GM21360 (cell line): Measurements from ENCODE around the gene ACTN3.
"Not testable (repeated sequence)": the region's sequence is repeated elsewhere in the genome, so short reads cannot be mapped to it uniquely, and the experiment has no call there.

Experiments
- ATAC-seq: cut with Tn5 transposase; IDR thresholded peaks from one replicate; pipeline ENCODE4 v1.9.1; 2021; ENCODE audit warnings: mild to moderate bottlenecking, moderate library complexity; ENCODE audit not compliant: unreplicated experiment

The ACTN3 gene

GRCh38 chr11:66595245-66595904 lies 48.7 kb downstream of the ACTN3 start:
- no peak for ATAC-seq

- no peak for ATAC-seq
Observed at GRCh38 chr11:66598993-66599392, 52.3 kb downstream of the ACTN3 start.

- no peak for ATAC-seq
Observed at GRCh38 chr11:66600219-66600618, 53.5 kb downstream of the ACTN3 start.

GRCh38 chr11:66600631-66601233 lies 54.0 kb downstream of the ACTN3 start:
- no peak for ATAC-seq

GRCh38 chr11:66603072-66603471 lies 56.4 kb downstream of the ACTN3 start:
- ATAC-seq, result no peak

GRCh38 chr11:66604155-66604554 lies 57.5 kb downstream of the ACTN3 start:
- ATAC-seq, result no peak

GRCh38 chr11:66606608-66607007 lies 59.9 kb downstream of the ACTN3 start:
- not testable (repeated sequence) for ATAC-seq

GRCh38 chr11:66607126-66607834 lies 60.6 kb downstream of the ACTN3 start:
- ATAC-seq, result no peak

- no peak for ATAC-seq
Observed at GRCh38 chr11:66609721-66610617, 63.3 kb downstream of the ACTN3 start.

- ATAC-seq, result no peak
Observed at GRCh38 chr11:66612458-66612857, 65.8 kb downstream of the ACTN3 start.
